ENCODE results near the gene GPC3. TPM values are rescaled to one million over a fixed set of nuclear protein-coding genes. Genes with fewer than 3 reads are reported as not detected.

Gene GPC3
- total RNA-seq, 1 experiment from 2014 or later, result not detected

- no peak overlapping the region for H3K4me2 ChIP-seq (ENCODE audit: low read depth, low read length, poor library complexity, severe bottlenecking)
- no peaks in the 10 kb centered on the region for H3K27me3 ChIP-seq (ENCODE audit: low read length)
- no peaks in the 10 kb centered on the region for H3K9me2 ChIP-seq (replicated peaks; ENCODE audit: insufficient read depth, low read length)
- H4K20me1 ChIP-seq (ENCODE audit: insufficient read depth, low read depth, low read length), result no peaks in the 10 kb centered on the region
- H3K4me1 ChIP-seq (ENCODE audit: low read length), result no peaks in the 10 kb centered on the region
- no peaks in the 10 kb centered on the region for H3K36me3 ChIP-seq (ENCODE audit: insufficient read depth, low read length)
- no peak overlapping the region for H2AFZ ChIP-seq (ENCODE audit: low read length)
- no peak overlapping the region for H3K27ac ChIP-seq (ENCODE audit: low read length)
- H3K4me3 ChIP-seq (ENCODE audit: low read length), result no peak overlapping the region
- H3K9me3 ChIP-seq (ENCODE audit: low read length), result no peaks in the 10 kb centered on the region
- DNase-seq, result no peak
- H3K79me2 ChIP-seq (ENCODE audit: low read length), result no peaks in the 10 kb centered on the region
- H3K9ac ChIP-seq (ENCODE audit: low read length), result no peak overlapping the region
Measured at GRCh38 chrX:133859860-133860259, 125.5 kb downstream of the GPC3 start.

- H3K79me2 ChIP-seq (ENCODE audit: low read length), result no peaks in the 10 kb centered on the region
Measured at GRCh38 chrX:133859336-133859735, 126.1 kb downstream of the GPC3 start.

GRCh38 chrX:133857640-133858269, 127.6 kb downstream of the GPC3 start:
- Histone ChIP-seq H3K4me3 (ENCODE audit: low read length) (no peak overlapping the region), H3K4me2 (ENCODE audit: low read depth, low read length, poor library complexity, severe bottlenecking) (no peak overlapping the region), H4K20me1 (ENCODE audit: insufficient read depth, low read depth, low read length) (no peaks in the 10 kb centered on the region), H2AFZ (ENCODE audit: low read length) (no peak overlapping the region), H3K9ac (ENCODE audit: low read length) (no peak overlapping the region), H3K4me1 (ENCODE audit: low read length) (no peaks in the 10 kb centered on the region), H3K79me2 (ENCODE audit: low read length) (no peaks in the 10 kb centered on the region), H3K9me2 (replicated peaks; ENCODE audit: insufficient read depth, low read length) (no peaks in the 10 kb centered on the region), H3K9me3 (ENCODE audit: low read length) (no peaks in the 10 kb centered on the region), H3K27me3 (ENCODE audit: low read length) (no peaks in the 10 kb centered on the region), H3K27ac (ENCODE audit: low read length) (no peak overlapping the region), H3K36me3 (ENCODE audit: insufficient read depth, low read length) (no peaks in the 10 kb centered on the region)
- no peak for DNase-seq

More at GRCh38 chrX:133859336-133859735, 126.1 kb downstream of the GPC3 start:
- no peaks in the 10 kb centered on the region for H4K20me1 ChIP-seq (ENCODE audit: insufficient read depth, low read depth, low read length)
- no peak overlapping the region for H3K4me3 ChIP-seq (ENCODE audit: low read length)
- no peak for DNase-seq
- H3K36me3 ChIP-seq (ENCODE audit: insufficient read depth, low read length), result no peaks in the 10 kb centered on the region
- H3K9ac ChIP-seq (ENCODE audit: low read length), result no peak overlapping the region
- H3K9me2 ChIP-seq (replicated peaks; ENCODE audit: insufficient read depth, low read length), result no peaks in the 10 kb centered on the region
- no peaks in the 10 kb centered on the region for H3K9me3 ChIP-seq (ENCODE audit: low read length)
- no peaks in the 10 kb centered on the region for H3K4me1 ChIP-seq (ENCODE audit: low read length)
- no peak overlapping the region for H3K4me2 ChIP-seq (ENCODE audit: low read depth, low read length, poor library complexity, severe bottlenecking)
- no peak overlapping the region for H3K27ac ChIP-seq (ENCODE audit: low read length)
- no peak overlapping the region for H2AFZ ChIP-seq (ENCODE audit: low read length)
- H3K27me3 ChIP-seq (ENCODE audit: low read length), result no peaks in the 10 kb centered on the region

- H3K27ac ChIP-seq (ENCODE audit: low read length), result no peak overlapping the region
- DNase-seq, result no peak
- H4K20me1 ChIP-seq (ENCODE audit: insufficient read depth, low read depth, low read length), result no peaks in the 10 kb centered on the region
- H3K9ac ChIP-seq (ENCODE audit: low read length), result no peak overlapping the region
- H3K36me3 ChIP-seq (ENCODE audit: insufficient read depth, low read length), result no peaks in the 10 kb centered on the region
- no peak overlapping the region for H3K4me2 ChIP-seq (ENCODE audit: low read depth, low read length, poor library complexity, severe bottlenecking)
- no peaks in the 10 kb centered on the region for H3K27me3 ChIP-seq (ENCODE audit: low read length)
- no peaks in the 10 kb centered on the region for H3K9me2 ChIP-seq (replicated peaks; ENCODE audit: insufficient read depth, low read length)
- no peaks in the 10 kb centered on the region for H3K9me3 ChIP-seq (ENCODE audit: low read length)
- H3K4me1 ChIP-seq (ENCODE audit: low read length), result no peaks in the 10 kb centered on the region
- no peak overlapping the region for H2AFZ ChIP-seq (ENCODE audit: low read length)
- no peak overlapping the region for H3K4me3 ChIP-seq (ENCODE audit: low read length)
- no peaks in the 10 kb centered on the region for H3K79me2 ChIP-seq (ENCODE audit: low read length)
Measured at GRCh38 chrX:133856819-133857218, 128.6 kb downstream of the GPC3 start.

GRCh38 chrX:133854290-133854689, 131.1 kb downstream of the GPC3 start:
- no peak overlapping the region for H2AFZ ChIP-seq (ENCODE audit: low read length)
- no peak overlapping the region for H3K4me3 ChIP-seq (ENCODE audit: low read length)
- no peak overlapping the region for H3K9ac ChIP-seq (ENCODE audit: low read length)
- no peaks in the 10 kb centered on the region for H3K4me1 ChIP-seq (ENCODE audit: low read length)
- no peaks in the 10 kb centered on the region for H3K79me2 ChIP-seq (ENCODE audit: low read length)
- no peaks in the 10 kb centered on the region for H3K36me3 ChIP-seq (ENCODE audit: insufficient read depth, low read length)
- H4K20me1 ChIP-seq (ENCODE audit: insufficient read depth, low read depth, low read length), result no peaks in the 10 kb centered on the region
- DNase-seq, result no peak
- no peak overlapping the region for H3K4me2 ChIP-seq (ENCODE audit: low read depth, low read length, poor library complexity, severe bottlenecking)
- H3K9me3 ChIP-seq (ENCODE audit: low read length), result no peaks in the 10 kb centered on the region
- no peak overlapping the region for H3K27ac ChIP-seq (ENCODE audit: low read length)
- no peaks in the 10 kb centered on the region for H3K9me2 ChIP-seq (replicated peaks; ENCODE audit: insufficient read depth, low read length)
- no peaks in the 10 kb centered on the region for H3K27me3 ChIP-seq (ENCODE audit: low read length)

GRCh38 chrX:133852837-133853356, 132.5 kb downstream of the GPC3 start:
- Histone ChIP-seq H3K4me2 (ENCODE audit: low read depth, low read length, poor library complexity, severe bottlenecking) (no peak overlapping the region), H3K27me3 (ENCODE audit: low read length) (no peaks in the 10 kb centered on the region), H2AFZ (ENCODE audit: low read length) (no peak overlapping the region), H3K9me3 (ENCODE audit: low read length) (no peaks in the 10 kb centered on the region), H3K36me3 (ENCODE audit: insufficient read depth, low read length) (no peaks in the 10 kb centered on the region), H3K4me3 (ENCODE audit: low read length) (no peak overlapping the region), H3K79me2 (ENCODE audit: low read length) (no peaks in the 10 kb centered on the region), H3K9ac (ENCODE audit: low read length) (no peak overlapping the region), H3K9me2 (replicated peaks; ENCODE audit: insufficient read depth, low read length) (no peaks in the 10 kb centered on the region), H3K4me1 (ENCODE audit: low read length) (no peaks in the 10 kb centered on the region), H3K27ac (ENCODE audit: low read length) (no peak overlapping the region), H4K20me1 (ENCODE audit: insufficient read depth, low read depth, low read length) (no peaks in the 10 kb centered on the region)
- DNase-seq, result no peak

- H3K4me1 ChIP-seq (ENCODE audit: low read length), result peaks cover 2% of the 10 kb centered on the region
Measured at GRCh38 chrX:133852401-133852800, 133.0 kb downstream of the GPC3 start.

GRCh38 chrX:133850399-133850798, 135.0 kb downstream of the GPC3 start:
- no peak for DNase-seq
- Histone ChIP-seq H3K9ac (ENCODE audit: low read length) (no peak overlapping the region), H3K27ac (ENCODE audit: low read length) (no peak overlapping the region), H3K9me2 (replicated peaks; ENCODE audit: insufficient read depth, low read length) (no peaks in the 10 kb centered on the region), H3K36me3 (ENCODE audit: insufficient read depth, low read length) (no peaks in the 10 kb centered on the region), H3K4me1 (ENCODE audit: low read length) (peaks cover 4% of the 10 kb centered on the region), H3K9me3 (ENCODE audit: low read length) (no peaks in the 10 kb centered on the region), H2AFZ (ENCODE audit: low read length) (no peak overlapping the region), H3K79me2 (ENCODE audit: low read length) (no peaks in the 10 kb centered on the region), H3K27me3 (ENCODE audit: low read length) (no peaks in the 10 kb centered on the region), H3K4me2 (ENCODE audit: low read depth, low read length, poor library complexity, severe bottlenecking) (no peak overlapping the region), H4K20me1 (ENCODE audit: insufficient read depth, low read depth, low read length) (no peaks in the 10 kb centered on the region), H3K4me3 (ENCODE audit: low read length) (no peak overlapping the region)

More at GRCh38 chrX:133852401-133852800, 133.0 kb downstream of the GPC3 start:
- Histone ChIP-seq H3K4me3 (ENCODE audit: low read length) (no peak overlapping the region), H3K27ac (ENCODE audit: low read length) (no peak overlapping the region), H3K9me2 (replicated peaks; ENCODE audit: insufficient read depth, low read length) (no peaks in the 10 kb centered on the region), H3K9me3 (ENCODE audit: low read length) (no peaks in the 10 kb centered on the region), H3K36me3 (ENCODE audit: insufficient read depth, low read length) (no peaks in the 10 kb centered on the region), H4K20me1 (ENCODE audit: insufficient read depth, low read depth, low read length) (no peaks in the 10 kb centered on the region), H3K27me3 (ENCODE audit: low read length) (no peaks in the 10 kb centered on the region), H3K4me2 (ENCODE audit: low read depth, low read length, poor library complexity, severe bottlenecking) (no peak overlapping the region), H2AFZ (ENCODE audit: low read length) (no peak overlapping the region), H3K9ac (ENCODE audit: low read length) (no peak overlapping the region), H3K79me2 (ENCODE audit: low read length) (no peaks in the 10 kb centered on the region)
- no peak for DNase-seq
